ENCODE data around the gene HUS1. TPM values are rescaled to one million over a fixed set of nuclear protein-coding genes. Genes with fewer than 3 reads are reported as not detected.

Gene HUS1
- total and polyA plus RNA-seq, 2 of the 13 experiments (the other 11 are each of a cell fraction or from before 2014, with no cell fraction given) = 14.8 to 16.9 TPM

GRCh38 chr7:47991741-47992311 is 12.4 kb upstream of the HUS1 start (continued):
- TF ChIP-seq, protein P1, sequence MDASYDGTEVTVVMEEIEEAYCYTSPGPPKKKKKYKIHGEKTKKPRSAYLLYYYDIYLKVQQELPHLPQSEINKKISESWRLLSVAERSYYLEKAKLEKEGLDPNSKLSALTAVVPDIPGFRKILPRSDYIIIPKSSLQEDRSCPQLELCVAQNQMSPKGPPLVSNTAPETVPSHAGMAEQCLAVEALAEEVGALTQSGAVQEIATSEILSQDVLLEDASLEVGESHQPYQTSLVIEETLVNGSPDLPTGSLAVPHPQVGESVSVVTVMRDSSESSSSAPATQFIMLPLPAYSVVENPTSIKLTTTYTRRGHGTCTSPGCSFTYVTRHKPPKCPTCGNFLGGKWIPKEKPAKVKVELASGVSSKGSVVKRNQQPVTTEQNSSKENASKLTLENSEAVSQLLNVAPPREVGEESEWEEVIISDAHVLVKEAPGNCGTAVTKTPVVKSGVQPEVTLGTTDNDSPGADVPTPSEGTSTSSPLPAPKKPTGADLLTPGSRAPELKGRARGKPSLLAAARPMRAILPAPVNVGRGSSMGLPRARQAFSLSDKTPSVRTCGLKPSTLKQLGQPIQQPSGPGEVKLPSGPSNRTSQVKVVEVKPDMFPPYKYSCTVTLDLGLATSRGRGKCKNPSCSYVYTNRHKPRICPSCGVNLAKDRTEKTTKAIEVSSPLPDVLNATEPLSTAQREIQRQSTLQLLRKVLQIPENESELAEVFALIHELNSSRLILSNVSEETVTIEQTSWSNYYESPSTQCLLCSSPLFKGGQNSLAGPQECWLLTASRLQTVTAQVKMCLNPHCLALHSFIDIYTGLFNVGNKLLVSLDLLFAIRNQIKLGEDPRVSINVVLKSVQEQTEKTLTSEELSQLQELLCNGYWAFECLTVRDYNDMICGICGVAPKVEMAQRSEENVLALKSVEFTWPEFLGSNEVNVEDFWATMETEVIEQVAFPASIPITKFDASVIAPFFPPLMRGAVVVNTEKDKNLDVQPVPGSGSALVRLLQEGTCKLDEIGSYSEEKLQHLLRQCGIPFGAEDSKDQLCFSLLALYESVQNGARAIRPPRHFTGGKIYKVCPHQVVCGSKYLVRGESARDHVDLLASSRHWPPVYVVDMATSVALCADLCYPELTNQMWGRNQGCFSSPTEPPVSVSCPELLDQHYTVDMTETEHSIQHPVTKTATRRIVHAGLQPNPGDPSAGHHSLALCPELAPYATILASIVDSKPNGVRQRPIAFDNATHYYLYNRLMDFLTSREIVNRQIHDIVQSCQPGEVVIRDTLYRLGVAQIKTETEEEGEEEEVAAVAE (CRISPR knock-in tag; IDR thresholded peaks at IDR 0.05; ENCODE audit: borderline replicate concordance) = no peak
- TF ChIP-seq ZNF562 (CRISPR knock-in tag; IDR thresholded peaks at IDR 0.05; ENCODE audit: borderline replicate concordance) (no peak), SKI (IDR thresholded peaks at IDR 0.05; ENCODE audit: partially characterized antibody) (no peak), NFKB2 (CRISPR knock-in tag; IDR thresholded peaks at IDR 0.05; ENCODE audit: borderline replicate concordance) (peak; percentile 46; the same call in 1 of the 2 replicates), ZNF768 (CRISPR knock-in tag; IDR thresholded peaks at IDR 0.05) (peak; percentile 57), ZNF557 (CRISPR knock-in tag; IDR thresholded peaks at IDR 0.05) (no peak), ZNF646 (CRISPR knock-in tag; IDR thresholded peaks at IDR 0.05) (no peak), ZNF780A (CRISPR knock-in tag; IDR thresholded peaks at IDR 0.05) (no peak), E2F1 (CRISPR knock-in tag; IDR thresholded peaks at IDR 0.05) (no peak), ZNF484 (CRISPR knock-in tag; IDR thresholded peaks at IDR 0.05; ENCODE audit: borderline replicate concordance, low read depth) (no peak), LRRFIP1 (CRISPR knock-in tag; conservative IDR thresholded peaks at IDR 0.05) (no peak), ZKSCAN1 (IDR thresholded peaks at IDR 0.05; ENCODE audit: low read length) (no peak), ZNF691 (CRISPR knock-in tag; IDR thresholded peaks at IDR 0.05; ENCODE audit: borderline replicate concordance, low read depth) (peak; percentile 66; the same call in 1 of the 2 replicates)
